ENCODE data around the gene SYNDIG1. TPM values are rescaled to one million over a fixed set of nuclear protein-coding genes. Genes with fewer than 3 reads are reported as not detected.

The SYNDIG1 gene
- total and polyA plus RNA-seq, 4 donors, result 0.20 to 5.0 (median 0.63) TPM

GRCh38 chr20:24450177-24450576, 19.3 kb upstream of the SYNDIG1 start:
- DNase-seq (no peak), ATAC-seq (ENCODE audit: insufficient read depth, low FRiP score) (no peak)
- H3K4me1 ChIP-seq (ENCODE audit: control insufficient read depth in 5 of 5, insufficient read depth in 5 of 5, low read length in 5 of 5), result peaks cover 0 to 8% (median 3%) of the 10 kb centered on the region in 5 donors
- no peak overlapping the region for H3K9ac ChIP-seq (ENCODE audit: insufficient read depth in 1 of 2, low read length in 2 of 2)
- no peaks in the 10 kb centered on the region for H3K27me3 ChIP-seq (ENCODE audit: control insufficient read depth in 3 of 3, insufficient read depth in 3 of 3, low read length in 2 of 3)
- no peak overlapping the region for H3K4me3 ChIP-seq
- TF ChIP-seq, protein P1, sequence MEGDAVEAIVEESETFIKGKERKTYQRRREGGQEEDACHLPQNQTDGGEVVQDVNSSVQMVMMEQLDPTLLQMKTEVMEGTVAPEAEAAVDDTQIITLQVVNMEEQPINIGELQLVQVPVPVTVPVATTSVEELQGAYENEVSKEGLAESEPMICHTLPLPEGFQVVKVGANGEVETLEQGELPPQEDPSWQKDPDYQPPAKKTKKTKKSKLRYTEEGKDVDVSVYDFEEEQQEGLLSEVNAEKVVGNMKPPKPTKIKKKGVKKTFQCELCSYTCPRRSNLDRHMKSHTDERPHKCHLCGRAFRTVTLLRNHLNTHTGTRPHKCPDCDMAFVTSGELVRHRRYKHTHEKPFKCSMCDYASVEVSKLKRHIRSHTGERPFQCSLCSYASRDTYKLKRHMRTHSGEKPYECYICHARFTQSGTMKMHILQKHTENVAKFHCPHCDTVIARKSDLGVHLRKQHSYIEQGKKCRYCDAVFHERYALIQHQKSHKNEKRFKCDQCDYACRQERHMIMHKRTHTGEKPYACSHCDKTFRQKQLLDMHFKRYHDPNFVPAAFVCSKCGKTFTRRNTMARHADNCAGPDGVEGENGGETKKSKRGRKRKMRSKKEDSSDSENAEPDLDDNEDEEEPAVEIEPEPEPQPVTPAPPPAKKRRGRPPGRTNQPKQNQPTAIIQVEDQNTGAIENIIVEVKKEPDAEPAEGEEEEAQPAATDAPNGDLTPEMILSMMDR (IDR thresholded peaks at IDR 0.05; ENCODE audit: control extremely low read depth, extremely low read depth), result no peak
- H3K9me3 ChIP-seq (ENCODE audit: control insufficient read depth in 4 of 4, insufficient read depth in 3 of 4, low read length in 3 of 4), result peaks cover 0 to 7% (median 0%) of the 10 kb centered on the region in 4 donors
- no peak overlapping the region for H3K27ac ChIP-seq (ENCODE audit: low read depth in 1 of 2, low read length in 1 of 2)
- H3K36me3 ChIP-seq (ENCODE audit: control insufficient read depth in 4 of 4, insufficient read depth in 4 of 4, low read length in 4 of 4), result no peaks in the 10 kb centered on the region
- 90 to 97% methylated on average over 2 of the region's 2 CpGs for WGBS, 2 donors

DNA sequence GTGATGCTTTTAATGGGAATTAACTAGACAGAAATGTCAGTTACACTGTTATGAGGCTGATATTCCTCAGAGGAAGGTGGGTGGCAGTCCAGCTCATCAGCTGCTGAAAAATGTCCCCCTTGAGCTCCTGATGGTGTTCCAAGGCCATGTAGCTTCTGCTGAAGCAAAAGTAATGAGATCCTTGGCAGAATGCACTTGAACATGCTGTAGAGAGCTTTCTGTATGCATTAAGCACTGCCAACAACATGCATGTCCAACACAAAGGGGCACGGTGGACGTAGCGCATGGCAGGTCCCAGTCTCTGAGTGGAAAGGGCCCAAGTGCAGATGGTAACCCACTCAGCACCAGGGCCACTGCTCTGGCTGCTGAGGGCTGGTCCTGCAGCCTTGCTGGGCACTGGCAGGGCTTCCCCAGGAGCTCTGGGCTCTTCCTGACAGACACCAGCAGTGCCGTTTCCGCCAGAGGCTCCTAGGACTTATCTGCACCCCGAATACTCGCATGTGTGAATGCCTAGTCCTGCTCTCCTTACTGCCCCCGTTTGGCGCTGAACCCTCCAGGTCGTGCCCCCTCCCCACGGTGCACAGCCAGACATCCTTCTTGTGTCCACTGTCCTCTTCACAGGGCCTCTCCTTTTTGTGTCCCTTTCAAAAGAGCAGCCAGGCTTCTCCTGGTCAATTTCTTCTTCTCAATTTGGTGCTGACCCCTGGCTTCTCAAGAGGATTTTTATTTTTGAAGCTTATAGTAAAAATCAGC, 18.6 kb upstream of the SYNDIG1 start:
- 75 to 81% methylated on average over 11 of the region's 11 CpGs for whole genome bisulfite sequencing, 2 donors
- Histone ChIP-seq H3K9ac (ENCODE audit: insufficient read depth in 1 of 2, low read length in 2 of 2) (no peak overlapping the region), H3K4me3 (no peak overlapping the region), H3K9me3 (ENCODE audit: control insufficient read depth in 4 of 4, insufficient read depth in 3 of 4, low read length in 3 of 4) (peaks cover 0 to 7% (median 0%) of the 10 kb centered on the region in 4 donors), H3K4me1 (ENCODE audit: control insufficient read depth in 5 of 5, insufficient read depth in 5 of 5, low read length in 5 of 5) (peaks cover 0 to 8% (median 0%) of the 10 kb centered on the region in 5 donors), H3K27me3 (ENCODE audit: control insufficient read depth in 3 of 3, insufficient read depth in 3 of 3, low read length in 2 of 3) (no peaks in the 10 kb centered on the region), H3K36me3 (ENCODE audit: control insufficient read depth in 4 of 4, insufficient read depth in 4 of 4, low read length in 4 of 4) (no peaks in the 10 kb centered on the region), H3K27ac (ENCODE audit: low read depth in 1 of 2, low read length in 1 of 2) (no peak overlapping the region)
- no peak for DNase-seq
- TF ChIP-seq, protein P1 (IDR thresholded peaks at IDR 0.05; ENCODE audit: control extremely low read depth, extremely low read depth), result no peak
- no peak for ATAC-seq (ENCODE audit: insufficient read depth, low FRiP score)

GRCh38 chr20:24451428-24451827, 18.0 kb upstream of the SYNDIG1 start:
- Histone ChIP-seq H3K4me3 (no peak overlapping the region), H3K27me3 (ENCODE audit: control insufficient read depth in 3 of 3, insufficient read depth in 3 of 3, low read length in 2 of 3) (no peaks in the 10 kb centered on the region), H3K27ac (ENCODE audit: low read depth in 1 of 2, low read length in 1 of 2) (no peak overlapping the region), H3K9me3 (ENCODE audit: control insufficient read depth in 4 of 4, insufficient read depth in 3 of 4, low read length in 3 of 4) (peaks cover 0 to 7% (median 0%) of the 10 kb centered on the region in 4 donors), H3K36me3 (ENCODE audit: control insufficient read depth in 4 of 4, insufficient read depth in 4 of 4, low read length in 4 of 4) (no peaks in the 10 kb centered on the region), H3K4me1 (ENCODE audit: control insufficient read depth in 5 of 5, insufficient read depth in 5 of 5, low read length in 5 of 5) (peaks cover 0 to 8% (median 0%) of the 10 kb centered on the region in 5 donors), H3K9ac (ENCODE audit: insufficient read depth in 1 of 2, low read length in 2 of 2) (no peak overlapping the region)
- ATAC-seq (ENCODE audit: insufficient read depth, low FRiP score) (no peak), DNase-seq (no peak)
- WGBS, 2 donors, result 77 to 80% methylated on average over 3 of the region's 3 CpGs
- TF ChIP-seq, protein P1 (IDR thresholded peaks at IDR 0.05; ENCODE audit: control extremely low read depth, extremely low read depth), result no peak

Measured in lung (tissue), 12 donors.